HG03097 (cell line): ENCODE data around the gene ZNF594.
"Not testable (repeated sequence)": the region's sequence is repeated elsewhere in the genome, so short reads cannot be mapped to it uniquely, and the experiment has no call there.

Source experiments
- ATAC-seq: cut with Tn5 transposase; IDR thresholded peaks from one replicate; pipeline ENCODE4 v1.9.1; 2021; ENCODE audit not compliant: unreplicated experiment, low FRiP score

ZNF594 gene

DNA sequence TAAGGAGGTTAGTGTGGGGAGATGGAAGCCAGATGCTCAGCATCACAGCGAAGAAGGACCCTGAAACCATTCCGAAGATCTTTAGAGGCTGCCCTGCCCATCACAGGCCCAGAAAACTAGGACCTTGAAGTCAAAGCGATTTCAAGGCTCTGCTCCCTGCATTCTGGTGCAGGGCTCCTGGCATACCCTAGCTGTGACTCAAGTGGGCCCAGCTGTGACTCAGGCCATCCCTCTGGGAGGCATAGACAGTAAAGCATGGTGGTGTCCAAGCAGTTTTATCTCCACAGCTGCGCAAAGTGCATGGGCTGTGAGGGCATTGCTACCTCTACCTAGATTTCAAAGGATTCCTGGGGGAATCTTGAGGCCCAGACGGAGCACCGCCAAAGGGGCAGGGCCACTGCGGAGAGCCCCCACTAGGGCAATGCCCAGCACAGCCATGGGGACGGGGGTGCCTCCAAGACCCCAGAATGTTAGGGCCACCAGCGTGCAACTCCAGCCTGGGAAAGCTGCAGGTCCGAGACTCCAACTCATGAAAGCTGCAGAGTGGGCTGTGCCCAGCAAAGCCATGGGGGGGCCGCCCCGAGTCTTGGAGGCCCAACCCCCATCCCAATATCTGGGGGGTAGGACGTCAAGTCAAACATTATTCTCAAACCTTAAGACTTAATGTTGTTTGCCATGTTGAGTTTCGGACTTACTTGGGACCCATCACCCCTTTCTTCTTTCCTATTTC lies 11.7 kb upstream of the ZNF594 start:
- ATAC-seq, result no peak

DNA sequence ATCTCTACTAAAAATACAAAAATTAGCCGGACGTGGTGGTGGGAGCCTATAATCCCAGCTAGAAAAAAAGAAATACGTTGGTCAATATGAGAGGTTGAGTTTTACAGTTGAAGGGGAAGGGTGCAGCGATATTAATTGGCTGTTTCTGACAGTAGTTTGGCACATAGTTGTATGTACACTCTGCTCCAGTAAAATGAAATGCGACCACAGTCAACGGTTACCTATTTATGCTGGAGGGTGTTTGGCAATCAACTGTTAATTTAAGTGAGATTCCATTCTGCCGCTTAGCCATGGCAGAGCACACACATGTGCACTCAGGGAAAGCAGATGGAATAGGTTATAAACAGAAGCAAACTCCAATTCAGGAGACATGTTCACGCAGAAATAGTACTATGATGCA lies 9.3 kb upstream of the ZNF594 start:
- ATAC-seq, result no peak

DNA sequence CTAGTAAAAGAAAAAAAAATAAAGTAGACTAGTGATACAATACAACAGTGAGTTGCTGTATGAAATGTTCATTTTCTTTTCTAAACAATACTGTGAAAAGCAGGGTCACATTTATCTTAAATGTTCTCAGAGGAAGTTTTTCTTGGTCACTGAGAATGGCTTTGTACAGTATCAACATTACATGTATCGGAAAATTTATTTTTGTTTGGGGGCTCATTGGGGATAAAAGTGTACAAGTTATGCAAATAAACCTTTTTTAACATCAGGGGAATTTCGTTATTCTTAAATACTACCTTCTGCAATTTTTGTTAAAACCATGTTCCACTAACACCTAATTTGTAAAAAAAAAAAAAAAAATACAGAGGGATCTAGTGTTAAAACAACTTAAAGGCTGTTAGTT lies 8.7 kb upstream of the ZNF594 start:
- ATAC-seq, result no peak

DNA sequence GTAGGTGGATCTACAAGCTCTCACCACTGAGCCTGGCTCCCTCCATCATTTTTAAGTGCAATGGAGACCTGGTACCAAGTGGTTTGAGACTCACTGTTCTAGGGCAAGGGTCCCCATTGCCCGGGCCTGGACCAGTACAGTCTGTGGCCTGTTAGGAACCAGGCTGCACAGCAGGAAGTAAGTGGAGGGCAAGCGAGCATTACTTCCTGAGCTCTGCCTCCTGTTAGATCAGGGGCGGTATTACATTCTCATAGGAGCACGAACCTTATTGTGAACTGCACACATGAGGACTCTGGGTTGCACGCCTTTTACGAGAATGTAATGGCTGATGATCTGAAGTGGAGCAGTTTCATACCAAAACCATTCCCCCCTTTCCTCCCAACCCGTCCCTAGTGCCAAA lies 6.8 kb upstream of the ZNF594 start:
- ATAC-seq, result no peak

DNA sequence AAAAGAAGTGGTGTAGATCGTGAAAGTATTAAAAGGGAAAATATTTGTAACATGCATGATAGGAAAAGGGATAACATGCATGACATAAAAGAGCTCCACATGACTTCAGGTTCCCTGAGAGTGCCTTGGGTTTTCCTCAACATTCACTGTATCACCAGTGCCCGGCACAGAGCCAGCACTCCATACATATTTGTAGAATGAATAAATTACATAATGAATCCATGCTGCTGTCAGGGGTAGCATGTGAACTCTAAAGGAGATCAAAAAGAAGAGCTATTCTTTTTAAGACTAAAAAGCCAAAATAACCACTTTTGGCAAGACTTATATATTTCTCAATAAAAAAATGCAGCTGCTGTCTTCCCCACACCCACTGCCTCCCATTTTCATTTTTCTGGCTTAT lies 2.7 kb upstream of the ZNF594 start:
- ATAC-seq, result no peak

DNA sequence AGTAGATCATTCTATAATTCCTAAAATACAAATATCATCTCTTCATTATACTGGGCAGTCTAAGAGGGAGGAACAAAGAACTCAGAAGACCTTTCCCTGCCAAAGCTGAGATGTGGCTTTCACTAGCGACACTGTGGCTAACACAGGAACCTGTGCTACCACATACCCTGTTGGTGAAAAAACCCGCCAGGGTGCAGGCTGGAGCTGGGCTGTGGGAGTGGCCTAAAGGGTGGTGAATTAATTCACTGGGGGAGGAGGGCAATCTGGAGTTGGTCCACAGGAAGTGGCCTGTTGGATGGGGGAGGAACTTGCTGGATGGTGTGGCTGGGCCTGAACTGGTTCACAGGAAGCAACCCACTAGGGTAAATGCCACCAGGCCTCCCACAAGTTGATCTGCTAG lies 7.4 kb downstream of the ZNF594 start:
- ATAC-seq, result no peak

DNA sequence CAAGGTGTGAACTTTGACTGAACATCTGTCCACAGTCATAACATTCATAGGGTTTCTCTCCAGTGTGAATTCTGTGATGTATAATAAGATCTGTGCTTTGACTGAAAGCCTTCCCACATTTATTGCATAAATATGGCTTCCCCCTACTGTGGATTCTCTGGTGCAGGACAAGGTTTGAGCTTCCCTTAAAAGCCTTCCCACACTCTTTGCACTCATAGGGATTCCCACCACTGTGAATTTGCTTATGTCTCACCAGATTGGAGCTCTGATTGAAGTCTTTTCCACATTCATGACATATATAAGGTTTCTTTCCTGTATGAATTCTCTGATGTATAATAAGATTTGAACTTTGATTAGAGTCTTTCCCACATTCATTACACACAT lies 8.3 kb downstream of the ZNF594 start:
- ATAC-seq, result no peak

DNA sequence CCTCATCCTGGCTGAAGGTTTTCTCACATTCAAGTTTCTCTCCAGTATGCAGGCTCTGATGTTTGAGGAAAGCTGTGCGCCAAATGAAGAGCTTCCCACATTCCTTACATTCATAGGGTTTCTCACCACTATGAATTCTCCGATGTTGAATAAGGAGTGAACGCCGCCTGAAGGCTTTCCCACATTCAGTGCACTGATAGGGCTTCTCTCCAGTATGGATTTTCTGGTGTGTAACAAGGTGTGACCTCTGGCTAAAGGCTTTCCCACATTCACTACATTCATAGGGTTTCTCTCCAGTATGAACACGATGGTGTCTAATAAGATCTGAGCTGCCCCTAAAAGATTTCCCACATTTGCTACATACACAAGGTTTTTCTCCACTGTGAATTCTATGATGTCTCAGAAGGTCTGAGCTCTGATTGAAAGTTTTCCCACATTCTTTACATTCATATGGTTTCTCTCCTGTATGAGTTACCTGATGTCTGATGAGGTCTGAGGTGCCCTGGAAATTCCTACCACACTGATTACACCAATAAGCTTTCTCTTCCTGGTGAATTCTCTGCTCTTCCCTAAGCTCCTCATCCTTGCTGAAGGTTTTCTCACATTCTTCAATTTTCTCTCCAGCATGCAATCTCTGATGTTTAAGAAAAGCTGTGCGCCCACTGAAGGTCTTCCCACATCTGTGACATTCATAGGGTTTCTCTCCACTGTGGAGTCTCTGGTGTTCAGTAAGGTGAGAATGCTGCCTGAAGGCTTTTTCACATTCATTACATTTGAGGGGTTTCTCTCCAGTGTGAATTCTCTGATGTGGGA lies 8.9 kb downstream of the ZNF594 start:
- ATAC-seq, result no peak

DNA sequence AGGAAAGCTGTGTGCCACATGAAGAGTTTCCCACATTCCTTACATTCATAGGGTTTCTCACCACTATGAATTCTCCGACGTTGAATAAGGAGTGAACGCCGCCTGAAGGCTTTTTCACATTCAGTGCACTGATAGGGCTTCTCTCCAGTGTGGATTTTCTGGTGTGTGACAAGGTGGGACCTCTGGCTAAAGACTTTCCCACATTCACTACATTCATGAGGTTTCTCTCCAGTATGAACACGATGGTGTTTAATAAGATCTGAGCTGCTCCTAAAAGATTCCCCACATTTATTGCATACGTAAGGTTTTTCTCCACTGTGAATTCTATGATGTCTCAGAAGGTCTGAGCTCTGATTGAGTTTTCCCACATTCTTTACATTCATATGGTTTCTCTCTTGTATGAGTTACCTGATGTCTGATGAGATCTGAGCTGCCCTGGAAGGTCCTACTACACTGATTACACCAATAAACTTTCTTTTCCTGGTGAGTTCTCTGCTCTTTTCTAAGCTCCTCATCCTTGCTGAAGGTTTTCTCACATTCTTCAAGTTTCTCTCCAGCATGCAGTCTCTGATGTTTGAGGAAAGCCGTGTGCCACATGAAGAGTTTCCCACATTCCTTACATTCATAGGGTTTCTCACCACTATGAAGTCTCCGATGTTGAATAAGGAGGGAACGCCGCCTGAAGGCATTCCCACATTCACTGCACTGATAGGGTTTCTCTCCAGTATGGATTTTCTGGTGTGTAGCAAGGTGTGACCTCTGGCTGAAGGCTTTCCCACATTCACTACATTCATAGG lies 10.0 kb downstream of the ZNF594 start:
- no peak for ATAC-seq

DNA sequence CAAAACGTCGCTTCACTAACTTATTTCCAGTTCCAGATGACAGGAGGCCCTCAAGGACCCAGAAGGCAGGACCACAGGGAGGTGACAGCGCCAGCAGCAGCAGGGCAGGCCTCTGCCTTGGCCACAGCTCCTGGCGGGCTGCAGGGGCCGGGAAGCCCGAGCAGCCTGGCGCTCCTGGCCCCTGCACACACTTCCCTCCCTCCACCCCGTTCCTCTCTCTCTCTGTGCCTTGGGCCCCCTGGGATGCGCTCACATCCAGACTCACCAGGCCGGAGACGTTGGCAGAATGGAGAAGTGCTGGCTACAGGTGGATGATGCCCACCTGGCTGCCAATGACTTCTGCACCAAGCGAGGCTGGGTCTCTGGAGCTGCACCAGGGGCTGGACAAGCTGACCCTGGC lies 12.7 kb downstream of the ZNF594 start:
- no peak for ATAC-seq

DNA sequence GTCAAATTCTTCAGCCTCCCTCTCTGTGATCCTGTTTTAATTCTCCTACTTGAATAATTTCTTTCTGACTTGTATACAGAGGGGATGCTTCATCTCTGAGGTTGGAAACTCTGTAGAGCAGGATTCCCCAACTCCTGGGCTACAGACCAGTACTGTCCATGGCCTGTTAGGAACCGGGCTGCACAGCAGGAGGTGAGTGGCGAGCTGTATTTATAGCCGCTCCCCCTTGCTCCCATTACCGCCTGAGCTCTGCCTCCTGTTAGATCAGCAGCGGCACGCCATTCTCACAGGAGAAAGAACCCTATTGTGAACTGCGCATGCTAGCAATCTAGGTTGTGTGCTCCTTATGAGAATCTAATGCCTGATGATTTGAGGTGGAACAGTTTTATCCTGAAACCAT lies 16.6 kb downstream of the ZNF594 start:
- not testable (repeated sequence) for ATAC-seq

DNA sequence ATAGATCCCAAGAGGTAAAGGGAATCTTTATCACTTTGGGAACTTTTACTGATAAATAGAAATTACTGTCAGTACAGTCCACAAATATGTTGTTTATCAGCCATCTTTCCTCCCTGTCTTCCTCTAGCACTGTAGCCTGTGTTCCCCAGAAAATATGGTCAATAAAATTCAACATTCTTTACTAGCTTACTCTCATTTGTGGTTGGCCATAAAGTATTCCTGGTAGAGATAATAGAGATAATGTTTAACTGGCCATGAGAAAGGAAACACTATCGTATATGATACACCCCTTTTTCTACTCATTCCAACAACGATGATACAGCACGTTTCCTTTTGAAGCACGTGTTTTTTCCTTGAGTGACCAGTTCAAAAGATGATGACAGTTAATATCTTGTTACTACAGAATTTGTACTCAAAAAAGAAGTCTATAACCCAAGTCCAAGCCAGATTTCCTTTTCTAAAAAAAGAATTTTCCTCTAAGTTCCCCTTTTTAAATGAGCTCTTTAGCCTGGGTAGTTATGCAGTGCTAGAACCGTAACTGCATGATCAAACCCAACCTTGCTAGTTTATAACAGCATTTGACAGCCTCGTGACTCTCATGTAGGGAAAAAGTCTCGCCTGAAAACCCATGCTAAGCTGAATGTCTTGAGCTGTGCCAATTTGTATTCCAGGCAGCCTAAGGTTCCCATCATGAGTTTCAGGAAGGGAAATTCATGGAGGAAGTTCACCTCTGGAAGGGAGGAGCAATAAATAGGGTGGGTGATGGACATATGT lies 25.7 kb downstream of the ZNF594 start:
- ATAC-seq, result not testable (repeated sequence)

DNA sequence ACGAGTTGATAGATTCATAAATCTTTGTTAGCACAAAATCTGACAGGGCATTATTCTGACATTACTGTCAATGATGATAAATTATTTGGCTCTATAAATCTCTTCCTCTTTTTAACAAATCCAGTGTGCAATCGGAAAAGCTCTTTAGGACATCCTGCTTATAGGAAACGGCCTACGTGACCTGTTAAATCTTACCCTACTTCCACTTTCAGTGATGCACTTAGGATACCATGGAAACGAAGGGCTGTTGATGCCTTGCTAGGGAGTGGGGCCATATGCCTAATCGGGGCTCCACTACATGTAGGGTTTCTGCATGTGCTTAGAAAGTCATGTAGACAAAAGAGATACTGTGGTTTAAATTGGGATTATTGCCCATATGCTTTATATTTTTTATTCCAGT lies 27.2 kb downstream of the ZNF594 start:
- no peak for ATAC-seq

DNA sequence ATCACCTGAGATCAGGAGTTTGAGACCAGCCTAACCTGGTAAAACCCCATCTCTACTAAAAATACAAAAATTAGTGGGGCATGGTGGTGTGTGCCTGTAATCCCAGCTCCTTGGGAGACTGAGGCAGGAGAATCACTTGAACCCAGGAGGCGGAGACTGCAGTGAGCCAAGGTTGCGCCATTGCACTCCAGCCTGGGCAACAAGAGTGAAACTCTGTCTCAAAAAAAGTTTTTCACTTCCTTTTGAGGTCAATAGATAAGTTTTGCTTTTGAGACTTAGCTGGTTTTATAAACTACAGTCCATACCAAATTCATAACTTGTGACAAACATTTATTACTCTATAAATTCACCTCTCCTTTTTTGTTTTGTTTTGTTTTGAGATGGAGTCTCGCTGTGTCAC lies 29.9 kb downstream of the ZNF594 start:
- ATAC-seq, result not testable (repeated sequence)

DNA sequence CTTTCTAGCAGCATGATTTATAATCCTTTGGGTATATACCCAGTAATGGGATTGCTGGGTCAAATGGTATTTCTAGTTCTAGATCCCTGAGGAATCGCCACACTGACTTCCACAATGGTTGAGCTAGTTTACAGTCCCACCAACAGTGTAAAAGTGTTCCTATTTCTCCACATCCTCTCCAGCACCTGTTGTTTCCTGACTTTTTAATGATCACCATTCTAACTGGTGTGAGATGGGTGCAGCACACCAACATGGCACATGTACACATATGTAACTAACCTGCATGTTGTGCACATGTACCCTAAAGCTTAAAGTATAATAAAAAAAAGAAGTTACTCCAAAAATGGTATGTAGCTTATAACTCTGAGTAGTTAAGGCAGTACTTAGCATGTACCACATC lies 31.0 kb downstream of the ZNF594 start:
- ATAC-seq, result not testable (repeated sequence)

DNA sequence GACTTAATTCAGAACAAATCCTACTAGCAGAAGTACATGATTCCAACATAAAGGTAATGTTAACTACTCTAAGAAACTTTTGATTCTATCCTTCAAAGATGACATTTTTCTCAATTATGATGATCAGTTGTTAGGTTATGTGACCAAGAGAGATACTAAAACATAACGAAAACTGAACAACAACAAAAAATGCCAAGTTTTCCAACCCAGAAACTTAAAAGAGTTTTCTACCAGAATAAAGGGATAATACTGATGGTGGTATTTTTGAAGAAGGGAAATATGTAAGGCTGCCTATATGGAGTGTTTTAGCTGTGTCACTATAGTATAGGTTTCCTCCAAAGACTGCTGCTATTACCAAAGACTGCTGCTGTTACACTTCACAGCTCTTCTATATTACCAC lies 45.5 kb downstream of the ZNF594 start:
- ATAC-seq, result not testable (repeated sequence)

DNA sequence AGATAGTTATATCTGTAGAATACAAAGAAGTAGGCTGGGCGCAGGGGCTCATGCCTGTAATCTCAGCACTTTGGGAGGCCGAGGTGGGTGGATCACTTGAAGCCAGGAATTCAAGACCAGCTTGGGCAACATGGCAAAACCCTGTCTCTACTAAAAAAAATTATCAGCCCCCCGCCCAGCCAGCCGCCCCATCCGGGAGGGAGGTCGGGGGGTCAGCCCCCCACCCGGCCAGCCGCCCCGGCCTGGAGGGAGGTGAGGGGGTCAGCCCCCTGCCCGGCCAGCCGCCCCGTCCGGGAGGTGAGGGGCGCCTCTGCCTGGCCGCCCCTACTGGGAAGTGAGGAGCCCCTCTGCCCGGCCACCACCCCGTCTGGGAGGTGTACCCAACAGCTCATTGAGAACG lies 48.8 kb downstream of the ZNF594 start:
- not testable (repeated sequence) for ATAC-seq

DNA sequence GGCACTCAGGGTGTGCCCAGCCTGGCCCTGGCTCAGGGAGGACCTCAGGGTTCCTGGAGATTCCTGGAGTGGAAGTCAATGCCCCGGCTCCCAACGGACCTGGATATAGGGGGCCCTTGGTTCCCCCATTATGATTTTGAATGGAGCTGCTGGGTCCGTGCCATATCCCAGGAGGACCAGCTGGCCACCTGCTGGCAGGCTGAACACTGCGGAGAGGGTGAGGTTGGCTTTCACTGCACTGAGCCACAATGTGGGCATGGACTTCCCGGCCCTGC lies 52.3 kb downstream of the ZNF594 start:
- ATAC-seq, result no peak

DNA sequence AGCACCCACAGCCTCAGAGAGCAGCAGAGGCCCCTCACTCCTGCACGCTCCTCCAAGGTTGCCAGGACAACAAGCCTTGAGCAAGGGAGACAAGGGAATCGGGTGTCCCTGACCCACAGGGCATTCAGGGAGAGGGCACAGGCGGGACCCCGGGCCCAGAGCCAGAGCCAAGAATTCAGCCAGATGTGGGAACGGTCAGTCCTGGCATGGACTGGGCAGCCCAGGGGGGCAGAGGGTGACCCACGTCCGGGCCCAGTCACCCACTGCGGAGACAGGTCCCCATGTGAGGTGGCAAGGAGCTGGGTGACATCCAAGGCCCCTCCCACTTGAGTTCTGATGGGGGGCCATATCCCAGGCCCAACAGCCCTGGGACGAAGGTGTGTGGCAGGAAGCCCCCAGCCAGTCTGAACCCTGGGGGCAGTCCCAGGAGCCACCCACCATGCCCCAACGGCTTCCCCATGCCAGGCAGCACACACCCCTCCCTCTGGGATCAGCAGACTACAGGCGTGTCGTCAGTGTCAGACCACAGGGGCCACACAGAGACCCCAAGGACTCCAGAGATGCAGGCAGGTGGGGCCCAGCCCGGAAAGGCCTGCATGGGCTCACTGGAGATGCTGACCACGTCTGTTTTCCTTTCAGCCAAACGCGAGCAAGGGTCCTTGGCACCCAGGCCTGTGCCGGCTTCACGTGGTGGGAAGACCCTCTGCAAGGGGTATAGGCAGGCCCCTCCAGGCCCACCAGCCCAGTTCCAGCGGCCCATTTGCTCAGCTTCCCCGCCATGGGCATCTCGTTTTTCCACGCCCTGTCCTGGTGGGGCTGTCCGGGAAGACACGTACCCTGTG lies 52.8 kb downstream of the ZNF594 start:
- no peak for ATAC-seq

DNA sequence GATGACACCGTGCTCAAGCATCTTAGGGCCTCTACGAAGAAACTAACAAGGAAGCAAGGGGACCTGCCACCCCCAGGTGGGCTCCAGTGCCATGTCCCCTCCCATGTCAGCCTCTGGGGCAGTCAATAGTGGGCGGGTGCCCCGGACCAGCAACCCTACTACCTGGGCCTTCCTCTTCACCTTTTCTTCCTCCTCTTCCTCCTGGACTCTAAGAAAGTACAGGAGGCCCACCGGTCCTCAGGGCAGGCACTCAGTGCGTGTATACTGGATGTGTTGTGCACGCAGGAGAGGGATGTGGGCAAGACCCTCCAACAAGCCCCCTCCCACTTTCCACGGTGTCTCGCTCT lies 53.5 kb downstream of the ZNF594 start:
- ATAC-seq, result not testable (repeated sequence)
